GM12865 (cell line): ENCODE data around the gene ULBP2.
"Not testable (repeated sequence)": the region's sequence is repeated elsewhere in the genome, so short reads cannot be mapped to it uniquely, and the experiment has no call there.

Source experiments
- DNase-seq: peaks from one replicate; pipeline ENCODE4 v3.0.0; 2010; ENCODE audit warnings: low read depth
- H3K4me3 ChIP-seq: 2 replicates; pipeline ENCODE4 v1.5.1; 2011; ENCODE audit warnings: mild to moderate bottlenecking, low read depth, low read length, control low read depth
- CTCF ChIP-seq: IDR thresholded peaks from 2 replicates; pipeline ENCODE4 v1.5.1; 2011; ENCODE audit warnings: low read length, control low read depth, low read depth, inconsistent platforms; ENCODE audit not compliant: insufficient read depth; ENCODE audit errors: missing control alignments

Gene ULBP2

GRCh38 chr6:149919834-149920225 is 22.0 kb upstream of the ULBP2 start:
- no peak for TF ChIP-seq CTCF
- no peak for DNase-seq
- H3K4me3 ChIP-seq = no peak overlapping the region

- H3K4me3 ChIP-seq = no peak overlapping the region
- no peak for DNase-seq
- TF ChIP-seq CTCF = no peak
Observed at GRCh38 chr6:149921361-149921760, 20.5 kb upstream of the ULBP2 start.

GRCh38 chr6:149922091-149922490 is 19.7 kb upstream of the ULBP2 start:
- not testable (repeated sequence) for DNase-seq, H3K4me3 ChIP-seq

- no peak for TF ChIP-seq CTCF
- DNase-seq = peak; percentile 50
- H3K4me3 ChIP-seq = no peak within 1 kb of the TSS
Observed at GRCh38 chr6:149922642-149923326, 19.0 kb upstream of the ULBP2 start, which contains the start of gene RAET1G. Gene RAET1G, minus strand, starts transcription at chr6:149923121. Its CDS starts 111 bp downstream, at chr6:149923010.

GRCh38 chr6:149923327-149923986 is 18.4 kb upstream of the ULBP2 start:
- no peak for TF ChIP-seq CTCF
- DNase-seq = no peak
- no peak overlapping the region for H3K4me3 ChIP-seq

- no peak overlapping the region for H3K4me3 ChIP-seq
- TF ChIP-seq CTCF = no peak
- no peak for DNase-seq
Observed at GRCh38 chr6:149924206-149924932, 17.4 kb upstream of the ULBP2 start.

- TF ChIP-seq CTCF = no peak
Observed at GRCh38 chr6:149924933-149925252, 16.9 kb upstream of the ULBP2 start.

More at GRCh38 chr6:149924933-149925252, 16.9 kb upstream of the ULBP2 start:
- H3K4me3 ChIP-seq = no peak overlapping the region
- DNase-seq = no peak
